ENCODE measurements around the gene RASGRP2. TPM values are rescaled to one million over a fixed set of nuclear protein-coding genes. Genes with fewer than 3 reads are reported as not detected.

The RASGRP2 gene
- total and polyA plus RNA-seq, 2 donors (not counting 1 experiment from before 2014, with no cell fraction given) = 1.2 to 5.2 TPM

DNA sequence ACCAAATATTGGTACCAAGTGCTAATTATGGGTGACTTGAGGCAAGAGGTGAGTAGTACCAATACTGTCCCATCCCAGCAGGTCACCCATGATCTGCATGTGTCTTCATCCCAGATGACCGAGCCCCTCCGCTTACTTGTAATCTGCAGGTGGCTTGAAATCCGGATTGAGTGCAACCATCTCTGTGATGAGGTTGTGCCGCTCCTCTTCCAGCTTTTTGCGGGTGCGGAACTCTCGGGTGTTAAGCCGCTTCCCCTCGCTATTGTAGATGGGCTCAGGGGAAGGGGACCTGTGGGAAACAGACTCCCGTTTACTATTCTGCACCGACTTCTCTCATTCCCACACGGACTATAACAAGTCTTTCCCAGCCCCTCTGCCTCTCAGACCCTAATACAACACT lies 26.2 kb upstream of the RASGRP2 start:
- Histone ChIP-seq H3K27me3 (ENCODE audit: control insufficient read depth, insufficient read depth, low read length) (no peaks in the 10 kb centered on the region), H3K9me3 (ENCODE audit: control insufficient read depth, insufficient read depth, low read depth, low read length) (no peaks in the 10 kb centered on the region), H3K36me3 (ENCODE audit: control insufficient read depth, insufficient read depth, low read length) (peaks cover 56% of the 10 kb centered on the region), H2AFZ (ENCODE audit: low read length) (no peak overlapping the region), H4K20me1 (ENCODE audit: control insufficient read depth, extremely low read depth, insufficient read depth, low read length) (peaks cover 2% of the 10 kb centered on the region), H3K4me1 (ENCODE audit: control insufficient read depth, extremely low read depth, insufficient read depth, low read length) (peaks cover 2% of the 10 kb centered on the region), H3K79me2 (ENCODE audit: control insufficient read depth, insufficient read depth, low read length) (peaks cover 47% of the 10 kb centered on the region), H3K4me2 (ENCODE audit: extremely low read depth, insufficient read depth, low read length) (no peak overlapping the region), H3K9ac (ENCODE audit: insufficient read depth, low read length) (no peak overlapping the region), H3K4me3 (replicated peaks in 1 of 4; ENCODE audit: control extremely low read depth in 1 of 4, insufficient read depth in 1 of 4, low read depth in 3 of 4, low read length in 4 of 4) (no peak overlapping the region), H3K27ac (ENCODE audit: insufficient read depth, low read length) (no peak overlapping the region)
- TF ChIP-seq, protein P1, sequence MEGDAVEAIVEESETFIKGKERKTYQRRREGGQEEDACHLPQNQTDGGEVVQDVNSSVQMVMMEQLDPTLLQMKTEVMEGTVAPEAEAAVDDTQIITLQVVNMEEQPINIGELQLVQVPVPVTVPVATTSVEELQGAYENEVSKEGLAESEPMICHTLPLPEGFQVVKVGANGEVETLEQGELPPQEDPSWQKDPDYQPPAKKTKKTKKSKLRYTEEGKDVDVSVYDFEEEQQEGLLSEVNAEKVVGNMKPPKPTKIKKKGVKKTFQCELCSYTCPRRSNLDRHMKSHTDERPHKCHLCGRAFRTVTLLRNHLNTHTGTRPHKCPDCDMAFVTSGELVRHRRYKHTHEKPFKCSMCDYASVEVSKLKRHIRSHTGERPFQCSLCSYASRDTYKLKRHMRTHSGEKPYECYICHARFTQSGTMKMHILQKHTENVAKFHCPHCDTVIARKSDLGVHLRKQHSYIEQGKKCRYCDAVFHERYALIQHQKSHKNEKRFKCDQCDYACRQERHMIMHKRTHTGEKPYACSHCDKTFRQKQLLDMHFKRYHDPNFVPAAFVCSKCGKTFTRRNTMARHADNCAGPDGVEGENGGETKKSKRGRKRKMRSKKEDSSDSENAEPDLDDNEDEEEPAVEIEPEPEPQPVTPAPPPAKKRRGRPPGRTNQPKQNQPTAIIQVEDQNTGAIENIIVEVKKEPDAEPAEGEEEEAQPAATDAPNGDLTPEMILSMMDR (conservative IDR thresholded peaks at IDR 0.05 in 1 of 2, IDR thresholded peaks at IDR 0.05 in 1 of 2; ENCODE audit: low read depth in 1 of 2, low read length in 2 of 2) = no peak
- no peak for TF ChIP-seq EZH2 (IDR thresholded peaks at IDR 0.05; ENCODE audit: low read length, missing control alignments)
- DNase-seq (ENCODE audit: low read depth in 2 of 2) = no peak

DNA sequence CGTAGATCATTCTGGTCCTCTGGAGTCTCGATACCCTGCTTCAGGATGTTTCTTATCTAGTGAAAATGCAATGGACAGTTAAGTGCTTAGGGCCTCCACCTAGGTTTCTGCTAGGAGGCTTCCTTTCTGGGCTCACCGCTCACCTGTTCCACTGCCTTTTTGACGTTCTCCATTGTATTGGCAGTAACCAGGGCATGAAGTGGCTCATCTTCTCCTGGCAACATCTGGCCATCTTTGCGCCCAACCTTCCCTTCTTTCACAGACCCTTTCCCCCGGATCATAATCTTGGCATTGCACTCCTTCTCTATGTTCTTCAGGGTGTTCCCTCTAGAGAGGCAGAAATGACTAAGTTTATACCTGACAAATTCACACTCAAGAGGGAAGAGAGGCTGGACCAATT lies 25.3 kb upstream of the RASGRP2 start:
- peaks cover 2% of the 10 kb centered on the region for H4K20me1 ChIP-seq (ENCODE audit: control insufficient read depth, extremely low read depth, insufficient read depth, low read length)
- no peaks in the 10 kb centered on the region for H3K9me3 ChIP-seq (ENCODE audit: control insufficient read depth, insufficient read depth, low read depth, low read length)
- TF ChIP-seq EZH2 (IDR thresholded peaks at IDR 0.05; ENCODE audit: low read length, missing control alignments) = no peak
- TF ChIP-seq, protein P1 (conservative IDR thresholded peaks at IDR 0.05 in 1 of 2, IDR thresholded peaks at IDR 0.05 in 1 of 2; ENCODE audit: low read depth in 1 of 2, low read length in 2 of 2) = no peak
- no peaks in the 10 kb centered on the region for H3K27me3 ChIP-seq (ENCODE audit: control insufficient read depth, insufficient read depth, low read length)
- no peak overlapping the region for H2AFZ ChIP-seq (ENCODE audit: low read length)
- no peak overlapping the region for H3K4me3 ChIP-seq (replicated peaks in 1 of 4; ENCODE audit: control extremely low read depth in 1 of 4, insufficient read depth in 1 of 4, low read depth in 3 of 4, low read length in 4 of 4)
- H3K27ac ChIP-seq (ENCODE audit: insufficient read depth, low read length) = no peak overlapping the region
- H3K79me2 ChIP-seq (ENCODE audit: control insufficient read depth, insufficient read depth, low read length) = peaks cover 39% of the 10 kb centered on the region
- peaks cover 2% of the 10 kb centered on the region for H3K4me1 ChIP-seq (ENCODE audit: control insufficient read depth, extremely low read depth, insufficient read depth, low read length)
- no peak overlapping the region for H3K4me2 ChIP-seq (ENCODE audit: extremely low read depth, insufficient read depth, low read length)
- DNase-seq (ENCODE audit: low read depth in 2 of 2) = no peak
- no peak overlapping the region for H3K9ac ChIP-seq (ENCODE audit: insufficient read depth, low read length)
- H3K36me3 ChIP-seq (ENCODE audit: control insufficient read depth, insufficient read depth, low read length) = peaks cover 53% of the 10 kb centered on the region

DNA sequence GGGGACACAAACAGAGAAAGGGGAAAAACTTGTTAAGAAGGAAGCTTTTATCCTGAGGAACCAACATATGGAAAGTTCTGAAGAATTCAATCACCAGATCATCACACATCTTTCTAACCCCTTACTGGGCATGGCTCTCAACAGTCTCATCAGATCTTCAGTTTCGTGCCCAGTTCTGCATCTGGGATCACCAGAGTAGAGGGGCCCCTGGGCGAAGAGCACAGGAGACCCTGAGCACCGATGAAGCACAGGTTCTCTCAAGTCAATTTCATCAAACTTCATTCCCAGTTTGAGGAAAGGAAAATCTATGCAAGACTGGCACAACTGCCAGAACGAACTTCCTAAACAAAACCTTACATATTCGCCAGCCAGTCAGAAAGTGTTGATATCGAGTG lies 24.4 kb upstream of the RASGRP2 start:
- Histone ChIP-seq H4K20me1 (ENCODE audit: control insufficient read depth, extremely low read depth, insufficient read depth, low read length) (peaks cover 2% of the 10 kb centered on the region), H3K79me2 (ENCODE audit: control insufficient read depth, insufficient read depth, low read length) (peaks cover 29% of the 10 kb centered on the region), H3K9ac (ENCODE audit: insufficient read depth, low read length) (no peak overlapping the region), H2AFZ (ENCODE audit: low read length) (no peak overlapping the region), H3K4me1 (ENCODE audit: control insufficient read depth, extremely low read depth, insufficient read depth, low read length) (peaks cover 8% of the 10 kb centered on the region), H3K4me3 (replicated peaks in 1 of 4; ENCODE audit: control extremely low read depth in 1 of 4, insufficient read depth in 1 of 4, low read depth in 3 of 4, low read length in 4 of 4) (no peak overlapping the region), H3K4me2 (ENCODE audit: extremely low read depth, insufficient read depth, low read length) (no peak overlapping the region), H3K9me3 (ENCODE audit: control insufficient read depth, insufficient read depth, low read depth, low read length) (no peaks in the 10 kb centered on the region), H3K27me3 (ENCODE audit: control insufficient read depth, insufficient read depth, low read length) (no peaks in the 10 kb centered on the region), H3K27ac (ENCODE audit: insufficient read depth, low read length) (no peak overlapping the region), H3K36me3 (ENCODE audit: control insufficient read depth, insufficient read depth, low read length) (peaks cover 49% of the 10 kb centered on the region)
- TF ChIP-seq EZH2 (IDR thresholded peaks at IDR 0.05; ENCODE audit: low read length, missing control alignments) = no peak
- TF ChIP-seq, protein P1 (conservative IDR thresholded peaks at IDR 0.05 in 1 of 2, IDR thresholded peaks at IDR 0.05 in 1 of 2; ENCODE audit: low read depth in 1 of 2, low read length in 2 of 2) = no peak
- DNase-seq (ENCODE audit: low read depth in 2 of 2) = no peak
